Adrenal gland (tissue), 12 donors: Measurements from ENCODE around the gene MACF1. TPM values are rescaled to one million over a fixed set of nuclear protein-coding genes. Genes with fewer than 3 reads are reported as not detected.

Experiments used
- DNase-seq, 7 donors: peaks; one replicate each; pipeline ENCODE4 v3.0.0-alpha.2; 2019 to 2020
- H3K27ac ChIP-seq, 5 donors: fragments of 200-600 bp; sonication (generic) in 4 of 5; 1 replicate in 3 of 5; 2 replicates in 2 of 5; pipeline versions ENCODE4 v1.5.1 to v1.8.0; 2016 to 2020; ENCODE audit warnings: mild to moderate bottlenecking in 1 of 5
- H3K27me3 ChIP-seq: fragments of 200-600 bp; 2 replicates; pipeline ENCODE4 v1.8.0; 2021
- H3K36me3 ChIP-seq, 2 donors: fragments of 200-600 bp; replicated peaks in 1 of 2; 1 replicate in 1 of 2; 2 replicates in 1 of 2; pipeline versions ENCODE4 v1.5.1 to v1.8.0; 2018 to 2022
- H3K4me1 ChIP-seq, 2 donors: fragments of 200-600 bp; replicated peaks in 1 of 2; 1 replicate in 1 of 2; 2 replicates in 1 of 2; pipeline versions ENCODE4 v1.5.1 to v1.8.0; 2018 to 2021
- H3K4me3 ChIP-seq, 4 donors: fragments of 200-600 bp; sonication (generic) in 3 of 4; one replicate each; pipeline ENCODE4 v1.5.1; 2016 to 2018
- H3K9me3 ChIP-seq, 3 donors: fragments of 200-600 bp; sonication (generic) in 1 of 3; replicated peaks in 1 of 3; 1 replicate in 2 of 3; 2 replicates in 1 of 3; pipeline versions ENCODE4 v1.5.1 to v1.8.0; 2016 to 2021
- CTCF ChIP-seq, 6 experiments: fragments of 450-650 bp in 4 of 6; fragments of 200-600 bp in 2 of 6; sonication (generic) in 1 of 6; IDR thresholded peaks; 1 replicate in 5 of 6; 2 replicates in 1 of 6; pipeline versions ENCODE4 v1.5.1 to v1.8.0; 2016 to 2021; ENCODE audit warnings: antibody characterized with exemption in 6 of 6, mild to moderate bottlenecking in 2 of 6, moderate library complexity in 1 of 6
- POLR2A ChIP-seq, 2 donors: fragments of 450-650 bp; IDR thresholded peaks; one replicate each; pipeline ENCODE4 v1.6.1; 2017; ENCODE audit warnings: antibody characterized with exemption in 2 of 2, mild to moderate bottlenecking in 2 of 2, moderate library complexity in 1 of 2
- WGBS, 4 donors: extraction: QIAGEN DNeasy Blood & Tissue Kit in 2 of 4; methylation state at CpG; one replicate each; pipeline versions ENCODE4 v1.1.5 to v1.1.7; 2013 to 2017; 5-methylcytosine and 5-hydroxymethylcytosine counted together
- intact Hi-C, 2 donors: fragments of 100-400 bp; cut with DNase I; formaldehyde crosslinking; loops; one replicate each; pipeline versions ENCODE4 v1.14.1 to v1.15.0; 2022 to 2023
- polyA plus RNA-seq, 3 donors: library from polyadenylated mRNA; stranded (reverse); fragments of 200-250 nt in 2 of 3; fragments of 350-450 nt in 1 of 3; fragmentation: Illumina TruSeq in 1 of 3; extraction: RNeasy Lipid Tissue Mini Kit (QIAGEN cat#74804) in 1 of 3; gene quantifications; one replicate each; pipeline ENCODE4 v1.2.3, GENCODE V29; 2013 to 2014
- total RNA-seq, 9 donors: library from RNA; depleted of rRNA in 4 of 9; stranded (reverse); fragments of >200 nt in 4 of 9; fragments of 120-200 nt in 1 of 9; fragmentation: NEBNext Ultra II Directional in 1 of 9; extraction: Animal tissue kit (Norgen Biotek cat#: 25700) in 1 of 9; gene quantifications; one replicate each; pipeline versions ENCODE4 v1.1.0 to v1.2.4, GENCODE V29; 2013 to 2023
- donor health status: healthy with polysubstance abuse.
- donor health status: Bipolar disorder and iron deficiency.
- donor health status: DM: yes; HTN: yes; CAD: no.
- donor health status: DM: no; HTN: no; CAD: no.
- donor health status: DM: no; HTN: no; CAD: no.
- donor health status: DM: yes; HTN: yes; CAD: no.

MACF1 gene
- total and polyA plus RNA-seq, 12 donors = 85.1 to 334 (median 219) TPM

DNA sequence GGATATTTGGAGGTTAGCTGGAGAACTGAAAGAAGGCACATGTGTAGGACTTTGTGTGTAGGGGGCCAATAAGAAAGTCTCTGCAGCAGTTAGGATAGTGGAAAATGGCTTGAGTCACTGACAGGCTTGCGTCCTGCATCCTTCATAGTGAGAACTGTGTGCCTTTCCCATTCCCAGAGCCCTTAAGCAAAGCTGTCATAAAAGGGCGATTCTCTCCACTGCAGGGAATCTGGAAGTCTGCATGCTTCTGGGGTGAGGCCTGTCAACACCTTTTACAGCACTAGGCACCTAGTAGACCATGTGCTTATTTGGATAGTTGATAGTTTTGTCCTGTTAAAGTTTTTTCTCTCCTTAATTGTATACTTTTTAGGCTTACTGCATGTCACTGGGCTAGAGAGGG is 39.4 kb upstream of the MACF1 start:
- DNase-seq = no peak
- Histone ChIP-seq H3K4me1 (peaks cover 0 to 29% of the 10 kb centered on the region in 2 donors), H3K9me3 (no peaks in the 10 kb centered on the region), H3K27me3 (no peaks in the 10 kb centered on the region), H3K27ac (no peak overlapping the region), H3K36me3 (no peaks in the 10 kb centered on the region), H3K4me3 (no peak overlapping the region)
- TF ChIP-seq CTCF (IDR thresholded peaks at IDR 0.05) (no peak), POLR2A (IDR thresholded peaks at IDR 0.05) (no peak)
- intact Hi-C loops = no loop called here
- 53 to 78% (median 76%) methylated on average over 2 of the region's 2 CpGs for whole genome bisulfite sequencing, 4 donors

DNA sequence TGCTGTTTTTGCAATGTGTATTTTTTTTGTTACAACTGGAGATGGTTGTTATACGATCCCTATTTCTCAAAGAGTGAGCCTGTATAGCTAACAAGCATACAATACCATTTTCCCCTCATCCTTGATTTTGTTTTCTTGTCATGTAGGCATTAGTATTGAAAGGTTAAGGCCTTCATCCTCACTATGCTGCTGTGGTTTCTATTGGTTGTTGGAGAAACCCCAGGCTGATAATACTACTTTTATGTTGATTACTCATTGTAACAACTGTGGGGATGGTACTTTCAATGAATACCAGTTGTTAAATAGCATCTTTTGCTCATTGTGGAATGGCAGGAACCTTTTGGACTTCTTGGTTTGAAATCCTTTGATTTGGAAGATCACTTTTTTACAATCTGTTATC is 39.0 kb upstream of the MACF1 start:
- 56 to 86% (median 82%) methylated on average over 1 of the region's 1 CpG for WGBS, 4 donors
- no peak for DNase-seq
- no peak overlapping the region for H3K27ac ChIP-seq
- no peaks in the 10 kb centered on the region for H3K9me3 ChIP-seq
- no peaks in the 10 kb centered on the region for H3K36me3 ChIP-seq
- H3K4me1 ChIP-seq = peaks cover 0 to 29% of the 10 kb centered on the region in 2 donors
- H3K27me3 ChIP-seq = no peaks in the 10 kb centered on the region
- no peak overlapping the region for H3K4me3 ChIP-seq
- TF ChIP-seq CTCF (IDR thresholded peaks at IDR 0.05) (no peak), POLR2A (IDR thresholded peaks at IDR 0.05) (no peak)
- intact Hi-C loops = no loop called here

GRCh38 chr1:39167632-39168209 is 36.8 kb upstream of the MACF1 start:
- TF ChIP-seq CTCF (IDR thresholded peaks at IDR 0.05) = no peak
- no peak for TF ChIP-seq POLR2A (IDR thresholded peaks at IDR 0.05)
- Histone ChIP-seq H3K36me3 (no peaks in the 10 kb centered on the region), H3K4me1 (peaks cover 0 to 39% of the 10 kb centered on the region in 2 donors), H3K9me3 (no peaks in the 10 kb centered on the region), H3K27me3 (no peaks in the 10 kb centered on the region), H3K4me3 (no peak overlapping the region), H3K27ac (no peak overlapping the region)
- 70 to 84% (median 80%) methylated on average over 5 of the region's 5 CpGs for WGBS, 4 donors
- DNase-seq = peak in 1 of 7 donors; percentile 25
- intact Hi-C loops = no loop called here

GRCh38 chr1:39168301-39169080 is 36.0 kb upstream of the MACF1 start:
- Histone ChIP-seq H3K4me3 (no peak overlapping the region), H3K36me3 (no peaks in the 10 kb centered on the region), H3K4me1 (peaks cover 4 to 46% of the 10 kb centered on the region in 2 donors), H3K9me3 (no peaks in the 10 kb centered on the region), H3K27me3 (no peaks in the 10 kb centered on the region), H3K27ac (no peak overlapping the region)
- 94 to 99% (median 99%) methylated on average over 9 of the region's 9 CpGs for WGBS, 4 donors
- TF ChIP-seq POLR2A (IDR thresholded peaks at IDR 0.05) = no peak
- no peak for TF ChIP-seq CTCF (IDR thresholded peaks at IDR 0.05)
- intact Hi-C loops = no loop called here
- no peak for DNase-seq
